ENCODE measurements around the gene LTBP2. TPM values are rescaled to one million over a fixed set of nuclear protein-coding genes. Genes with fewer than 3 reads are reported as not detected.

Gene LTBP2
- total and polyA plus RNA-seq, 2 of the 13 experiments (the other 11 are each of a cell fraction or from before 2014, with no cell fraction given) = 0.20 to 0.41 TPM

GRCh38 chr14:74524076-74524811 lies 87.8 kb downstream of the LTBP2 start (continued):
- no peak for TF ChIP-seq GPBP1L1 (CRISPR knock-in tag; IDR thresholded peaks at IDR 0.05)
- no peak for TF ChIP-seq ELF3 (CRISPR knock-in tag; IDR thresholded peaks at IDR 0.05)
- no peak for TF ChIP-seq PPARG (CRISPR knock-in tag; conservative IDR thresholded peaks at IDR 0.05)
- no peak for TF ChIP-seq ZFP90 (CRISPR knock-in tag; IDR thresholded peaks at IDR 0.05; ENCODE audit: borderline replicate concordance)
- no peak for TF ChIP-seq AHR (CRISPR knock-in tag; IDR thresholded peaks at IDR 0.05)
- TF ChIP-seq ZNF441 (CRISPR knock-in tag; IDR thresholded peaks at IDR 0.05; ENCODE audit: borderline replicate concordance) = no peak
- TF ChIP-seq DPF2 (CRISPR knock-in tag; IDR thresholded peaks at IDR 0.05; ENCODE audit: borderline replicate concordance, low read depth) = no peak
- no peak for TF ChIP-seq KLF11 (CRISPR knock-in tag; IDR thresholded peaks at IDR 0.05)
- no peak for TF ChIP-seq THAP9 (CRISPR knock-in tag; IDR thresholded peaks at IDR 0.05; ENCODE audit: borderline replicate concordance)

Data from HepG2 (cell line).